Measurements from ENCODE around the gene CYP26A1.

CYP26A1 gene

GRCh38 chr10:93125966-93126365 is 52.3 kb downstream of the CYP26A1 start:
- Histone ChIP-seq H3K9me3 (ENCODE audit: insufficient read depth, low read depth, low read length) (peaks cover 3% of the 10 kb centered on the region), H2BK5ac (ENCODE audit: low read depth, low read length, poor library complexity) (no peak overlapping the region), H4K91ac (ENCODE audit: low read depth, low read length) (no peak overlapping the region), H3K36me3 (ENCODE audit: control insufficient read depth in 1 of 2, insufficient read depth in 2 of 2, low read length in 2 of 2) (no peaks in the 10 kb centered on the region), H3K27ac (ENCODE audit: low read depth, low read length) (no peak overlapping the region), H3K79me1 (ENCODE audit: low read length) (no peaks in the 10 kb centered on the region), H2AK5ac (ENCODE audit: low read length) (no peak overlapping the region), H3K23ac (ENCODE audit: low read length) (no peak overlapping the region), H2BK12ac (ENCODE audit: low read length) (no peak overlapping the region), H3K4ac (ENCODE audit: low read depth, low read length) (no peak overlapping the region), H4K8ac (ENCODE audit: low read depth, low read length) (no peak overlapping the region), H3K27me3 (ENCODE audit: insufficient read depth, low read length) (no peaks in the 10 kb centered on the region), H3K4me1 (ENCODE audit: control insufficient read depth in 1 of 2, insufficient read depth in 2 of 2, low read length in 2 of 2) (no peaks in the 10 kb centered on the region), H2BK120ac (ENCODE audit: insufficient read depth, low read length, poor library complexity) (no peak overlapping the region), H2AFZ (ENCODE audit: insufficient read depth, low read length, poor library complexity) (no peak overlapping the region), H3K9ac (ENCODE audit: low read length) (no peak overlapping the region), H4K12ac (ENCODE audit: low read depth, low read length) (no peak overlapping the region), H3K4me2 (ENCODE audit: low read length) (no peak overlapping the region), H3K14ac (ENCODE audit: low read length) (no peak overlapping the region), H3K4me3 (ENCODE audit: low read depth, low read length) (no peak overlapping the region), H3K79me2 (ENCODE audit: control insufficient read depth, insufficient read depth, low read length, poor library complexity) (no peaks in the 10 kb centered on the region), H3K18ac (ENCODE audit: low read length) (no peak overlapping the region)
- no peak for DNase-seq
- WGBS (ENCODE audit: extremely low coverage, insufficient coverage, insufficient read length) = no CpG with 5 or more reads among the region's 2 CpGs

- Histone ChIP-seq H3K9me3 (ENCODE audit: insufficient read depth, low read depth, low read length) (peaks cover 3% of the 10 kb centered on the region), H2BK120ac (ENCODE audit: insufficient read depth, low read length, poor library complexity) (no peak overlapping the region), H2AFZ (ENCODE audit: insufficient read depth, low read length, poor library complexity) (no peak overlapping the region), H3K9ac (ENCODE audit: low read length) (no peak overlapping the region), H3K4me1 (ENCODE audit: control insufficient read depth in 1 of 2, insufficient read depth in 2 of 2, low read length in 2 of 2) (no peaks in the 10 kb centered on the region), H3K4me2 (ENCODE audit: low read length) (no peak overlapping the region), H4K12ac (ENCODE audit: low read depth, low read length) (no peak overlapping the region), H3K18ac (ENCODE audit: low read length) (no peak overlapping the region), H2AK5ac (ENCODE audit: low read length) (no peak overlapping the region), H3K27ac (ENCODE audit: low read depth, low read length) (no peak overlapping the region), H3K36me3 (ENCODE audit: control insufficient read depth in 1 of 2, insufficient read depth in 2 of 2, low read length in 2 of 2) (no peaks in the 10 kb centered on the region), H3K4me3 (ENCODE audit: low read depth, low read length) (no peak overlapping the region), H3K4ac (ENCODE audit: low read depth, low read length) (no peak overlapping the region), H2BK5ac (ENCODE audit: low read depth, low read length, poor library complexity) (no peak overlapping the region), H4K91ac (ENCODE audit: low read depth, low read length) (no peak overlapping the region), H3K79me2 (ENCODE audit: control insufficient read depth, insufficient read depth, low read length, poor library complexity) (no peaks in the 10 kb centered on the region), H3K27me3 (ENCODE audit: insufficient read depth, low read length) (no peaks in the 10 kb centered on the region), H2BK12ac (ENCODE audit: low read length) (no peak overlapping the region), H4K8ac (ENCODE audit: low read depth, low read length) (no peak overlapping the region), H3K79me1 (ENCODE audit: low read length) (peaks cover 1% of the 10 kb centered on the region), H3K23ac (ENCODE audit: low read length) (no peak overlapping the region), H3K14ac (ENCODE audit: low read length) (no peak overlapping the region)
- DNase-seq = no peak
- WGBS (ENCODE audit: extremely low coverage, insufficient coverage, insufficient read length) = no CpG with 5 or more reads among the region's 2 CpGs
Observed at GRCh38 chr10:93126483-93127052, 52.9 kb downstream of the CYP26A1 start.

All from trophoblast cell (in vitro differentiated cells and primary cell).